ENCODE measurements around the gene HNRNPM.
"Not testable (repeated sequence)": the region's sequence is repeated elsewhere in the genome, so short reads cannot be mapped to it uniquely, and the experiment has no call there.

HNRNPM gene

GRCh38 chr19:8444677-8445487 lies at the start of gene HNRNPM:
TSS of gene HNRNPM (plus strand) at chr19:8444975. CDS start at chr19:8444999, 24 bp downstream.
- DNase-seq: peak; percentile 99

GRCh38 chr19:8395621-8396082 lies 49.1 kb upstream of the HNRNPM start:
- DNase-seq: no peak

GRCh38 chr19:8396185-8396562 lies 48.6 kb upstream of the HNRNPM start:
- DNase-seq: no peak

- DNase-seq: peak; percentile 13
Measured at GRCh38 chr19:8396563-8397203, 48.1 kb upstream of the HNRNPM start.

- DNase-seq: no peak
Measured at GRCh38 chr19:8397271-8397670, 47.5 kb upstream of the HNRNPM start.

DNA sequence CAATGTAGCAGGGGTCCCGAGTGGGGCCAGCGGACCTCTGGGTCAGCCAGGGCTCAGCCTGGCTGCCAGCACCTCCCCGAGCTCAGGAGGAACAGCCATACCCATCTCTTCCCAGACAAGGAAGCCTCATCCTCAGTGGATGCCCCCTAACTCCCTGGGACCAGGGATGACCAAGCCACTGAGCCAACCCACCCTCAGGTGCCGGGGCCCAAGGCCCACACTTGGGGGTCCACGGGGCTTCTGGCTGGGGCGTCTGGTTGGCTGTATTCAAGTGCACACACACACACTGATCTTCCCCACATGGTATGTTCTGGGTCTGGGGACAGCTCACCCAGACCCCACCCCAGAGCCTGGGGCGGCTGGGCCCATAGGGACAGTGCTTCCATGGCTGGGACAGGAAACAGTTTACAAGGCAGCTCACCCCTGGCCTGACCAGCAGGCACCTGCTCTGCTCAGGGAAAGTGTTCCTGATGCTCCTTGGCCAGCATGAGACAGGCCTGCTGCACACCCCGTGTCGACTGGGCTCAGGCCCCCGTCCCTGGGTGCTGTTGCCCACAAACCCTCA lies 46.9 kb upstream of the HNRNPM start:
- DNase-seq: no peak

GRCh38 chr19:8398311-8398771 lies 46.4 kb upstream of the HNRNPM start:
- no peak for DNase-seq

DNA sequence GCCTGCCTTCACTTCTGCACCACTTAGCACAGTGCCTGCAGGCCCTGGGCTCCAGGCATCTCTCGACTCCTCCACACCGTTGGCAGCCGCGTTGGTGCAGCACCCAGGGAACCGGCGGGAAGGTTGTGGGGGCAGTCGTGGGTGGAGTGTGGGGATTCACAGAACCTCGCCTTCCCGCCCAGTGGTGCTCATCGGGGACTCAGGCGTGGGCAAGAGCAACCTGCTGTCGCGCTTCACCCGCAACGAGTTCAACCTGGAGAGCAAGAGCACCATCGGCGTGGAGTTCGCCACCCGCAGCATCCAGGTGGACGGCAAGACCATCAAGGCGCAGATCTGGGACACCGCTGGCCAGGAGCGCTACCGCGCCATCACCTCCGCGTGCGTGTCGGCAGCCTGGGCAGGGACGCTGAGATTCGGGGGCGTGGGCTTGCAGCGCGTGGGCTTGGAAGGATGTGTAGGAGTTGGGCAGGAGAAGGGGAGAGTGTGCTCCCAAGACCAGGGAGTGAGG lies 45.0 kb upstream of the HNRNPM start:
- DNase-seq: no peak

DNA sequence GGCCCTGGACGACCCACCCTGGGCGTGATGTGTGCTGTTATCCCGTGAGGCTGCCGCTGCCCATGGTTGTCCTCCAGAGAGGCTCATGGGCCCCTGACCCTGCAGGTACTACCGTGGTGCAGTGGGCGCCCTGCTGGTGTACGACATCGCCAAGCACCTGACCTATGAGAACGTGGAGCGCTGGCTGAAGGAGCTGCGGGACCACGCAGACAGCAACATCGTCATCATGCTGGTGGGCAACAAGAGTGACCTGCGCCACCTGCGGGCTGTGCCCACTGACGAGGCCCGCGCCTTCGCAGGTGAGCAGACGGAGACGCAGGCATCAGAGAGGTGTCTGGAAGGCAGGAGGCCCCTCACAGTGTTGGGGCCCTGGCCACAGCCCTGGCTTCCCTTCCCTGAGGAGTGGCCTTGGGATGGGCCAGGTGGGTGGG lies 42.8 kb upstream of the HNRNPM start:
- DNase-seq: no peak

DNA sequence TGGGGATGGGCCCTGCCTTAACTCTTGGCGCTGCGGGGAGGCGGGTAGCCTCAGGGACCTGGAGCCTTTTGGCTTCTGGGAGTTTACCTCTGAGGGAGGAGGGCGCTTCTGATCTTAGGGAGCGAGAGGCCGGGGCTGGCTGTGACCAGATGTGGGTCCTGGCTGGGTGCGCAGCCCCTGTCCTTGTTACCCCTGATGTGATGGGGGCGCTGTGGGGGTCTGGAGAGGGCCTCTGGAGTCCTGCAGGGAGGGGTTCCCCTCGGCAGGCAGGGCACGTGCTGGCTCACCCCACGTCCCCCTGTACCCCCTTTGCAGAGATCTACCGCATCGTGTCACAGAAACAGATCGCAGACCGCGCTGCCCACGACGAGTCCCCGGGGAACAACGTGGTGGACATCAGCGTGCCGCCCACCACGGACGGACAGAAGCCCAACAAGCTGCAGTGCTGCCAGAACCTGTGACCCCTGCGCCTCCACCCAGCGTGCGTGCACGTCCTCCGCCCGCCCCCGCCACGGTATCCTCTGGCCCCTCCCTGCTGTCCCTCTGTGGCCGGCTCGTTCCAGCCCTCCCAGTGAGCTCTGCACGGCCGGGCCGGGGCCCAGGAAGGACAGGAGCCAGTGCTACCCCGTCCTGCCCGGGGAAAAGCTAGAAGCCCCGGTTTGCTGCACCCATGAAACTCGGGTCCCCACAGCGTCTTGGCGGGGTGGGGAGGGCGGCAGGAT lies 41.5 kb upstream of the HNRNPM start:
- no peak for DNase-seq

- no peak for DNase-seq
Measured at GRCh38 chr19:8403820-8404109, 41.0 kb upstream of the HNRNPM start.

GRCh38 chr19:8404391-8405151 lies 40.2 kb upstream of the HNRNPM start:
- no peak for DNase-seq

- DNase-seq: not testable (repeated sequence)
Measured at GRCh38 chr19:8410718-8411117, 34.1 kb upstream of the HNRNPM start.

- peak; percentile 97 for DNase-seq
Measured at GRCh38 chr19:8412783-8413628, 31.8 kb upstream of the HNRNPM start, which contains the start of gene MARCHF2. TSS of gene MARCHF2 (plus strand) at chr19:8413305. CDS start at chr19:8421841, 8,536 bp downstream.

DNA sequence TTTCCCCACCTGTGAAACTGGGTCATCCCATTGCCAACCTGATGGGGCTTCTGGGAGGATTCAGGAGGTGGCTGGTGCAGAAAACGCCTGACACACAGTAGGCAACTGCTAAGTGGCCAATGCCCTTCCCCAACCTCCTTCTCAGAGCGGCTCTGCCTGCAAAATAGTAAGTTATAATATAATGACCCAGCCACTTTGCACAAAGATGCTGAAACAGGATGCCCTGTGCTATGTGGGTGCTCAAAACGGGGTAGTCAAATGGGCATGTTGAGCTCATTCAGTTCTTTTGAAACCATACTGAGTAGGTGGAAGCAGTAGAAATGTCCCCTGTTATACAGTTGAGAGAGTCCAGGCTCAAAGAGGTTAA lies 31.2 kb upstream of the HNRNPM start:
- DNase-seq: no peak

- no peak for DNase-seq
Measured at GRCh38 chr19:8416796-8417195, 28.0 kb upstream of the HNRNPM start.

DNA sequence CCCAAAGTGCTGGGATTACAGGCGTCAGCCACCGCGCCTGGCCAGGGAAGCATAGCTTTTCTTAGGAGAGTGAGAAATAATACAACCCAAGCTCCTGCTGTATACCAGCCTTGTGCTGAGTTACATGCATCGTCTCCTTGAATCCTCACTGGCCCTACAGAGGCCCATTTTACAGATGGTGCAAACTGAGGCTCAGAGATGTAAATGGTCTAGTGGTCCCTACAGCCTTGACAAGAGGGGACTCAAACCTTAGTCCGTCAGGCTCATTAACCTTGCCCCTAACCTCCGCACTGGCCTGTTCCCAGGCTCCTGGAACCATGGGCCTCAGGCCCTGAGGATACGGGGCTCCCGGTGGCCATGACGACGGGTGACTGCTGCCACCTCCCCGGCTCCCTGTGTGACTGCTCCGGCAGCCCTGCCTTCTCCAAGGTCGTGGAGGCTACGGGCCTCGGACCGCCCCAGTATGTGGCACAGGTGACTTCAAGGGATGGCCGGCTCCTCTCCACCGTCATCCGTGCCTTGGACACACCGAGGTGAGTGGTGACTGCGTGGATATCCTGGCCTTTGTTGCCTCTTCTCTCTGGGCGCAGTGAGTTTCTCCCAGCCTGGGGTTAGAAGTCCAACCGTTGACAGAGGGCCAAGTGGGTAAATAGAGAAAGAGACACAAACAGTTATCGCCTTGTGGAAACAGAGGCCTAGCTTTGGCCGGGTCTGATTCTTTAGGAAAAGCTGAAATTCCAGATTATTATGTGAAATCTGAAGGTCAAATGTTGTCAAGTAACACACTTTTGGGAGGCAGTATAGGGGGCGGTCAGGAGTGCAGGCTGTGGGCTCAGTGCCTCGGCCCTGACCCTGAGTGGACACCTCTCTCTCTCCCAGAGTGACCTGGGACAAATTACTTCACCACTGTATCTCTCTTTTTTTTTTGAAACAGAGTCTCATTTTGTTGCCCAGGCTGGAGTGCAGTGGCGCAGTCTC lies 23.0 kb upstream of the HNRNPM start:
- no peak for DNase-seq

- DNase-seq: no peak
Measured at GRCh38 chr19:8423817-8424223, 21.0 kb upstream of the HNRNPM start.

- not testable (repeated sequence) for DNase-seq
Measured at GRCh38 chr19:8425331-8425730, 19.4 kb upstream of the HNRNPM start.

- no peak for DNase-seq
Measured at GRCh38 chr19:8426283-8426682, 18.5 kb upstream of the HNRNPM start.
